Stimulated activated naive CD4-positive, alpha-beta T cell (primary cell): ENCODE data around the gene INF2.
A peak's percentile ranks its signal among the peaks of the same experiment; 100 is the strongest.

Source experiments
- DNase-seq, 6 experiments: peaks; one replicate each; lab custom pipeline; 2025; lab: John Stamatoyannopoulos, UW

INF2 gene

DNA sequence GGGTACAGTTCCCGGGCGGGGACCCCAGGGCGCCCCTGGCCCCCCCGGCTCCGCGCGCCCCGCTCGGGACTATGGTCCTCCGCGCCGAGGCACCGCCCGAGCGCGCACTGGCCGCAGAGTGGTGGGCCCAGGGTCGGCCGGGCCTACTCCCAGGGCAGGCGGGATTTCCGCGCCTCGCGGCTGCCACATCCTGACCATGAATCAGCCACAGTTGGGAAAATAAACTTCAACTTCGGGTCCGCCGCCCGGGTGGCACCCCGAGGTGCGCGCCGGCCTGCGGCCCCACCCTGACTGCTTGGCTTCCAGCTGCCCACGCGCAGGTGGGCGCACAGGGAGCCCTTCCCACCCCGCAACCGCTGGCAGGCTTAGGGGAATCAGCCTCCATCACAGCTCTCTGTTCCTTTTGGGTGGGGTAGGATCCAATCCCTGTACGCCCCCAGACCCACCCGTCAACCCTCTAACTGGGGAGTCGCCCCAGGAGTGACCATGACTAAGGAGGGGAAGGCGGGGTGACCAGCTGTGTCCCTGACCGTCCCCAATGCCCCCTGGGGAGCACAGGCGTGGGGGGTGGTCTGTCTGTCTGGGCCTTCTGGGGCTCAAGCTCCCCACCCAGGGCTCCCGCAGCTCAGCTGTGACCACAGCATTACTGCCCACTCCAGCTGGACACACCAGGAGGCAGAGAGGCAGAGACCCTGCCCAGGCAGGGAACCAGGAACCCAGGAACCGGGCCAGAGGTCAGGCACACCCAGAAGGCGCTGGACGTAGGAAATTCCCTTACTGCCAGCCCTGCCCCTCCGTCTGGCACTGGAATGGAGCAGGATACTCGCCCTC is 678 bp downstream of the INF2 start:
- DNase-seq: no peak

DNA sequence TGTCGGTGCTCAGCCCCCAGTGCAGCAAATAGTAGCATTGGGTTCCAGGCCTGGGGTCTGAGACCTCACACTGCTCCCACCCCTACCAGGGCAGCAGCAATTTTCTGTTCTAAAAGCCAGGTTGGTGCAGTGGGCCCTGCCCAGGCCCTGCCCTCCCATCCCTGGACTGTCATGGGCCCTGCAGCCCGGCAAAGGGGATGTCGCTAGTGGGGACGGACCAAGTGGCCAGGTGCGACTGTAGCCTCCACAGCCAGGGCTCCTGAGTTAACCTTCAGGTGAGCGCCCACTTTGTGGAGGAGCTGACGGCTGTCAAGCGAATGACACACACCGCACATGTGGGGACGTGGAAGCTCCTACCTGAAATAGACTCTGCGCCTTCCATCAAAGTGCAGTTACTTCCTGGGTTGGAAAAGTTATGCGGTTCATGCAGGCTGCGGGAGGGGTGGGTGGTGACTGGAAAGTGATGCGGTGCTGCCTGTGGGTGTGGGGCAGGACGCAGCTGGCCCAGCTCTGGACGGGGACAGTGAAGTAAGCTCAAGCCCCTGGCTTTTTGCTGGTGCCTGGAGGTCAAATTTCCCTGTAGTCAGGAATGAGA is 1.5 kb downstream of the INF2 start:
- DNase-seq: peak in 2 of 6 experiments; percentile 15 to 17

DNA sequence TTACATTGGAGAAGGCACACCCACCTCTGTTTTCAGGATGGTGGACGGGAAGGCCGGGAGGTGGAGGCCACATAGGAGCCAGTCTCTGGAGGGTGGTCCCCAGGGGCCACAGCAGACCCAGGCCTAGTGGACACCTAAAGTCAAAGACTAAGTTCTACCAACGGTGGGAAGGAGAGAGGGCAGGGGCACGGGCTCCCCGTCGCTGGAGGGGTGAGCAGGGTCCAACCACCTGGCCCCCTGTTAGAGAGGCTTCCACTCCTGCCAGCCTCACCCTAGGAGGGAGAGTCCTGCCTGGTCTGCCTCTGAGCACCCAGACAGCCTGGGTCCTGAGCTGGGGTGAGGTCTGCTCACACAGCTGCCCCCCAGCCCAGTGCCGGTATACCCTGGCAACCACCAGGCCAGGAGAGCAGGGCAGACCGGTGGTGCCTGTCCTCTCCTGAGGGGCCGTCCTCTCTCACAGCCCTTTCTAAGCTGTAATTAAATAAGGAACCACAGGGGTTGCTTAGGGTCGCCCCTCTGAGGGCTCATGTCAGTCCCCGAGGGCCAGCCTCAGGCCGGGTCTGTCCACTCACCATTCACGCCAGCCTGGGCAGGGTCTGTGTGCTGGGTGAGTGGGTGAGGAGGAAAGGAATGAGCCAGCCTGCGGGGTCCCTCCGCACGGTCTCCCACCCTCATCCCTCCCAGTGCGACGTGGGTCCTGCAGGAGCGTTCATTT is 2.3 kb downstream of the INF2 start:
- no peak for DNase-seq

DNA sequence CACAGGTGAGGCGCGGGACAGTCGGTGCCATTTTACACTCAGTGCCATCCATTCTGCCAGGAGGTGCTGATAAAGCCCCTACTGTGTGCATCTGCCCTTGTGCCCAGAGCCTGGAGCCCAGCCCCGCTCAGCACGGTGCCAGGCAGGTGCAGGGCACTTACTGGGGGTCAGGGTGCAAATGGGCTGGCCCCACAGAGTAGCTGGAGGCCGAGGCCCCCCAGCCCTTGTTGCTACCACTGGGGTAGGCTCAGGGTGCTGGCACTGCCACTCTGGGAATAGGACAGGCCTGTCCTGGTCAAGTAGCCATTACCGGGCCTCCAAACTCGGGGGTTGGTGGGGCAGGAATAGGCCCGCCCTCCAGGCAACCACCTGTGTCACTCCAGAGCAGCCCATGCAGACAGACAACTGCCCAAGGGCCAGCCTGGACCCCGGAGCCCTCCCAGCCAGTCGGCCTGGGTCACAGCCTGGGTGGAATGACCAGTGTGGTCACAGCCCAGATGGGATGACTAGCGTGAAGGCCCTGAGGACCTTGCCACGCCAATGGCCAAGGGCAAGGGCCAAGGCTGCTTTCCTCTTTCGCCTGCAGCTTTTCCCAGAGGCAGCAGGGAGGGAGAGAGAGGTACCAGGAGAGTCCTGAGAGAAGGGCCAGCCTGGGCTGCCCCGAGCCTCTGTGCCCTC is 3.0 kb downstream of the INF2 start:
- no peak for DNase-seq

DNA sequence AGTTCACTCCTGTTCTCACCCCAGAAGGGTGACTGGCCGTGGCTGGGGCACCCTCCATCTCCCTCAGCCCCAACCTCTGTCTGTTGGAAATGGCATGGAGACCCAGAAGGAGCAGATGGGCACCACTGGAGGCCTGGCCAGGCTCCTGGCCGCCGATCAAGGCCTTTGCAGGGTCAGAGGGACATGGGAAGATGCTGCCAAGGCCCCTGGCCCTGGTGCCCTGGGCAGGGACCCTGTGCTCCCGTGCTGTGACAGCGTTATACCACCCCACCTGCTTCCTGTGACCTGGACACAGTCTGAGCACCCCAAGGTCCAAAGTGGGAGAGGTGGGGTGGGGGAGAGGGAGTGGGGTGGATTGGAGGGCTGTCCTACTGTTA is 3.5 kb downstream of the INF2 start:
- DNase-seq: no peak

DNA sequence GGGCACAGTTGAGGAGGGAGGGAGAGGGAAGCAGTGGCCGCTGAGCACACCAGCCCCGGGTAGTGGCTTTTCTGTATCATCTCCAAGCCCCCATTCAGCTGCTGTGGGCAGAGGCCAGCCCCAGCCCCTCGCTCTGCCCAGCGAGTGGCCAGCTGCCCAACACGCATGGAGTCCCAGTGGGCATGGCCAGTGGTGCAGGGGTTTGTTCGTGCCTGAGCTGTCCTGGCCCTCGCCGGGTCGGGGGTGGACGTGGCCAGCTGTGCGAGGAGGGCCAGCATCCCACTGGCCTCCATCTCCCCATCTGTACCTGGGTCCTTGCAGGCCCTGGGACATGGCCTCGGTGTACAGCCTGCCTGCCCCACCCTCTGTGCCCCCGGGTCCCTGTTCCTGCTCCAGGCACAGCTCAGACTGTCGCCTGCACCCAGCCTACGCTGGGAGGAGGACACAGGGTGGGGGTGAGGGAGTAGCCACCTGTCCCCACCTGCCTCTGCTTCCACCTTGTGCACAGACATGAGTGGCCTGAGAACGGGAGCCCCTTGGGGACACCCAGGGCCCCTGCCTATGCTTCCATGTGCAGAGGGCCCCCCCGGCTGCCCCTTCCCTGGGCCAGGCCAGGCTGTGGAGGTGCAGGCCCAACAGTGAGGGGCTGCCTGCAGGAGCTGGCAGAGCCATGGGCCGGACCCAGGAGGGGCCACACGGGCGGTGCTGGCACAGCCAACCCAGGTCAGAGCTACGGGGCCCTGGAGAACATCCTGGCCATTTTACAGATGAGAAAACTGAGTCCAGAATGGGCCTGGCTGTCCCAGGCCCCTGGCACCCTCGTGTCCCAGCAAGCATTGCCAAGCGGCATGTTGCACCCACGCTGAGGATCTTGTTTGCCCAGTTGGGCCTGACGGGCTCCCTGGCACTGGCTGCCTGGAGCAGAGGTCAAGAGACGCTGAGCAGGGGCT is 4.3 kb downstream of the INF2 start:
- no peak for DNase-seq

- DNase-seq: no peak
Measured at GRCh38 chr14:104694475-104694950, 5.1 kb downstream of the INF2 start.

- DNase-seq: peak; percentile 11 to 68 (median 46)
Measured at GRCh38 chr14:104694991-104695659, 5.7 kb downstream of the INF2 start.

- DNase-seq: peak in 1 of 6 experiments; percentile 38
Measured at GRCh38 chr14:104695660-104696000, 6.2 kb downstream of the INF2 start.

DNA sequence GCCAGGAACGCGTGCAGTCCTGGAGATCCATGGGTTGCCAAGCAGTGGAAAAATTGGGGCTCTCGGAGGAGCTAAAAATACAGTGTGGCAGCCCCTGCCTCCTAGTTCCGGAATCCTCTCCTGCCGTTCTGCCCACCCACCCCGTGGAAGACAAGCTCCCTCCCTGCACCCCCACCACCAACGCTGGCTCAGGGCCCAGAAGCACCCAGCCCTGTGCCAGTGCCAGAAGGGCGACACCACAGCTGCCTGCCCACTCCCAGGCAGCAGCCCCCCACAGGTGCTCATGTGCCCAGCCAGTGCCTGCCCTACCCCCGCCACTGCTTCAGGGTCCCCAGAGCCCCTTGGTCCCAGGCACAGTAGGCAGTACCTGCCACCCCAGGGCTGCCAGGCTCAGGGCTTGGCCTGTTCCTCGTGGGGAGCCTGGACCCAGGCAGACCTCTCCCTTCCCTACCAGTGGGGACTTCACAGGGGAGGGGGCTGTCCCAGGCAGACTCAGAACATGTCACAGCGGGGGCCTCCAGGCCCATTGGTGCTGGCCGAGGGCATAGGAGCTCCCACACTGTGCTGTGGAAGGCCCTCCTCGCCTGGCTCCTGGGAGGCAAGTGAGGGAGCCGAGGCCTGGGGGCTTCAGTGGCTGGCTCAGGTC is 7.4 kb downstream of the INF2 start:
- DNase-seq: no peak

GRCh38 chr14:104697317-104697703 is 7.9 kb downstream of the INF2 start:
- no peak for DNase-seq

DNA sequence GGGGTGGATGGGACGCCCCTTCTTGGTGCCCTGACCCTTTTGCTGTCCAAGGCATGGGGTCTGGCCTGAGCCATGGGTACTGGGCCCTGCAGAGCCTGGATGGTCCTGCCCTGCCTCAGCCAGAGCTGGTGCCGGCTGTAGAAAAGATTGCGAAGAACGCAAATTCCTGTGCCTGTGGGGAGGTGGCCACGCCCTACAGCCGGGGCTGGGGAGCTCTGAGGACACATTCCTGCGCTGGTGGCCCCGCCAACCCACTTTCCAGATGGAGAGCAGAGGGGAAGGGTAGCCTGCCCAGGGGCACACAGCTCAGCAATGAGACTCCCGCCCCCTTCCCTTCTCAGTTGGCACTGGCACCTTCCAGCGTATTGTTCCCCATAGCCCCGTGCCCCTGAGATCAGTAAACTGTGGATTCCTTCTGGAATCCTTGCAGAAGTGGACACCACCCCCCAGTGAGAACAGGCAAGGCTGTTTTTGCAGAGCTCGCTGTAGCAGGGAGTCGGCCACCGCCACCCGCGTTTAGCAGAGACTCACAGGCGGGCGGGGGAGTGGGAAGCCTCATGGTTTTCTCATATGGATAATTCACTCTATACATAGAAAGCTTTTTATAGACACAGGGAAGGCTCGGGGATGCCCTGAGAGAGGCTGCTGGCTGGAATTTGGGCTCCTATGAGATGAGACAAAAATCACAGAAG is 8.6 kb downstream of the INF2 start:
- DNase-seq: no peak

- no peak for DNase-seq
Measured at GRCh38 chr14:104698688-104699425, 9.4 kb downstream of the INF2 start.

GRCh38 chr14:104699426-104699748 is 10.0 kb downstream of the INF2 start:
- DNase-seq: no peak

DNA sequence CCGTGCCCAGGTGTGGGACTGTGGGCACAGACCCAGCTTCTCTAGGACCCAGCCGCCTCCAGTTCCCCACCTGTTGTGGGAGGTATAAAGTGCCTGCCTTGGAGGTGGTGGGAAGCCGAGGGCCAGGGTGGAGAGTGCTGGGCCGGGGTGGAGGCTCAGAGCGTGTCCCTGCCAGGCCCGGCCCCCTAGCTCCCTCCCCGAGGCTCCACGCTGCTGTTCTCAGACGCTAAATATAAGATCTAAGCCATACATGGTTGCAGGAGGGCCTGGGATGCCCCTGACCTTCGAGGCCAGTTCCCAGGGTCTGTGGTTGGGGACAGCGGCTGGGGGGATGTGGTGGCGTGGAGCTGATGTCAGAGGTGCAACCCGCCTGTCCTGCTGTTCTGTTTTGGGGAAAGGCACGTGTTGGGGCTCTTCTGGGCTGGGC is 10.8 kb downstream of the INF2 start:
- no peak for DNase-seq

DNA sequence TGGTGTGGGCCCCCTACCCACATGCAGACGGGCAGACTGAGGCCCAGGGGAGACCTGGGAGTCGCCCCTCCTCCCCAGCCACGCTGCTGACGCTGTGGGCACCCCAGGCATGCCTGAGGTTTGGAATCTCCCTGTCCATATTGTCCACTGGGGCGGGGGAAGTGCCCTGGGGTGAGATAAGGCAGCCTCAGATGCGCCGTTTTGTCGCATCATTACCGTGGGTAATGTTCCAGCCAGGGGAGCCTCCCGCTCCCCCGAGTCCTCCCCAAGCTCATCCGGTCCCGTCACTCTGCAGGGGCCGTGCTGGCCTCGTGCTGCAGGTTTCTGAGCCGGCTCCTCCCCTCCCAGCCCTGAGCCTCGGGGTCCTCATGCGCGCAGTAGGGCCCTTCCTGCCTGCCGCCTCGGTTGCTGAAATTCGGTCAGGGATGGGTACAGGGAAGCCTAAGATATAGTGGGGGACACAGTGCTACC is 11.4 kb downstream of the INF2 start:
- DNase-seq: no peak

DNA sequence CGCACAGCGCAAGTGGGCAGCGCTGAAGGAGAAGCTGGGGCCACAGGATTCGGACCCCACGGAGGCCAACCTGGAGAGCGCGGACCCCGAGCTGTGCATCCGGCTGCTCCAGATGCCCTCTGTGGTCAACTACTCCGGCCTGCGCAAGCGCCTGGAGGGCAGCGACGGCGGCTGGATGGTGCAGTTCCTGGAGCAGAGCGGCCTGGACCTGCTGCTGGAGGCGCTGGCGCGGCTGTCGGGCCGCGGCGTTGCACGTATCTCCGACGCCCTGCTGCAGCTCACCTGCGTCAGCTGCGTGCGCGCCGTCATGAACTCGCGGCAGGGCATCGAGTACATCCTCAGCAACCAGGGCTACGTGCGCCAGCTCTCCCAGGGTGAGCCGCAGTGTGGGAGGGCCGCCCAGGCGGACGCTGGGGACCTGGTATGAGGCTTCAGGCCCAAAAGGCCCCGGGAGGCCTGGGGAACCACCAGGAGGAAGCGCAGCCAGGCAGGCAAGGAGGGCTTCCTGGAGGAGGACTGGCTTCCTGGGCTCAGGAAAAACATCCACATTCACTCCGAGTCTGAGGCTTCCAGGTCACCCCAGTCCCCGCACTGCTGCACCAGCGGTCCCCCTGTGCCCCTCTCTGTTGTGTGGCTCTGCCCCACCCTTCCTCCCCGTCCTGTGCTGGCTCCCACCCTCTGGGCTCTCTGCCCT is 12.1 kb downstream of the INF2 start:
- DNase-seq: no peak

DNA sequence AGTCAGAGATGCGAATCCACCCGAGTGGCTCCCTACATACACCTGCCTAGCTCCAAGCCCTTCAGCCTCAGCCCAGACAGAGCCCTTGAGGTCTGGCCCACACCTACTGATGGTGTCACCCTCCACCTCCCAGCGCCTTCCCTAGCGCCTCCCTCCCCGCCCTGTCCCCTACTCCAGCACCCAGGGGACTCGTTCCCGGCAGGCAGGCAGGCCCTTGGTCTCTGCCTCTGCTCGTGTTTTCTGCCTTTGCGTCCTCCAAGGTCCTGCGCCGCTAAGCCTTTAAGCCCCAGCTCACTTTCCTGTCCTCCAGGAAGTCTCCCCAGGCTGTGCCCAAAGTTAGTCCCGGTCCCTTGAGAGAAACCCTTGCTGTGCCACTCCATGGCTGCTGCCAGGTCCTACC is 12.7 kb downstream of the INF2 start:
- no peak for DNase-seq
